Measurements from ENCODE around the gene DAO.

Gene DAO

GRCh38 chr12:108905725-108906124 lies 25.8 kb downstream of the DAO start:
- DNase-seq (ENCODE audit: low read depth): peak; percentile 74
- TF ChIP-seq POLR2A (IDR thresholded peaks at IDR 0.05; ENCODE audit: extremely low read depth, insufficient read length) (no peak), MYC (IDR thresholded peaks at IDR 0.05; ENCODE audit: low read depth, low read length) (no peak)
- TF ChIP-seq, protein P1, sequence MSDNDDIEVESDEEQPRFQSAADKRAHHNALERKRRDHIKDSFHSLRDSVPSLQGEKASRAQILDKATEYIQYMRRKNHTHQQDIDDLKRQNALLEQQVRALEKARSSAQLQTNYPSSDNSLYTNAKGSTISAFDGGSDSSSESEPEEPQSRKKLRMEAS (IDR thresholded peaks at IDR 0.05; ENCODE audit: low read depth, low read length): no peak
- TF ChIP-seq, protein P2, sequence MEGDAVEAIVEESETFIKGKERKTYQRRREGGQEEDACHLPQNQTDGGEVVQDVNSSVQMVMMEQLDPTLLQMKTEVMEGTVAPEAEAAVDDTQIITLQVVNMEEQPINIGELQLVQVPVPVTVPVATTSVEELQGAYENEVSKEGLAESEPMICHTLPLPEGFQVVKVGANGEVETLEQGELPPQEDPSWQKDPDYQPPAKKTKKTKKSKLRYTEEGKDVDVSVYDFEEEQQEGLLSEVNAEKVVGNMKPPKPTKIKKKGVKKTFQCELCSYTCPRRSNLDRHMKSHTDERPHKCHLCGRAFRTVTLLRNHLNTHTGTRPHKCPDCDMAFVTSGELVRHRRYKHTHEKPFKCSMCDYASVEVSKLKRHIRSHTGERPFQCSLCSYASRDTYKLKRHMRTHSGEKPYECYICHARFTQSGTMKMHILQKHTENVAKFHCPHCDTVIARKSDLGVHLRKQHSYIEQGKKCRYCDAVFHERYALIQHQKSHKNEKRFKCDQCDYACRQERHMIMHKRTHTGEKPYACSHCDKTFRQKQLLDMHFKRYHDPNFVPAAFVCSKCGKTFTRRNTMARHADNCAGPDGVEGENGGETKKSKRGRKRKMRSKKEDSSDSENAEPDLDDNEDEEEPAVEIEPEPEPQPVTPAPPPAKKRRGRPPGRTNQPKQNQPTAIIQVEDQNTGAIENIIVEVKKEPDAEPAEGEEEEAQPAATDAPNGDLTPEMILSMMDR (IDR thresholded peaks at IDR 0.05; ENCODE audit: low read depth, low read length): no peak

GRCh38 chr12:108906971-108907370 lies 27.1 kb downstream of the DAO start:
- no peak for DNase-seq (ENCODE audit: low read depth)

More at GRCh38 chr12:108905725-108906124, 25.8 kb downstream of the DAO start:
- no peak overlapping the region for H3K4me3 ChIP-seq (ENCODE audit: low read depth, low read length)

DNA sequence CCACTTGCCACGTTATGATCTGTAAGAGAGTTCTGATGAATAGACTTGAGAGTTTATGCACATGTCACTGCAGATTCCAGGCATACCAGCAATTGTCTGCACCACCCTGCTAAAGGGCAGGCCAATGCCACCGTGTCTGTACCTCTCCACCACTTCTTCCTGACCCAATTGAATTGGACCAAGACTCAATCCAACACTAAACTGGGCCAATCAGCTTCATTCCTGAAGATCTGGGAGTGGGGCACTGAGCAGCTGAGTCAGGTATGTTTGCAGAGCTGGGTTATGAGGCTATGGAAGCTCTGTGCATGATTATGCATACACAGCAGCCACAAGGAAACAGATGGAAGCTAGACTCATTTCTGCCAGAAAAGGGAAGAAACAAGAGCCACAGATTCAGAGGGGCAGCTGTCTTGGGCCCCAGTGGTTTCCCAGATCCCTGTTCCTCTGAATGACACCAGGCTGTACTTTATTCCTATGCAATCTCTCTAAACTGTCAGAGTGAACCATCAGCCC lies 28.0 kb downstream of the DAO start:
- peak; percentile 53 for DNase-seq (ENCODE audit: low read depth)

More at GRCh38 chr12:108906971-108907370, 27.1 kb downstream of the DAO start:
- no peak overlapping the region for H3K4me3 ChIP-seq (ENCODE audit: low read depth, low read length)
- no peak for TF ChIP-seq MYC (IDR thresholded peaks at IDR 0.05; ENCODE audit: low read depth, low read length)
- TF ChIP-seq, protein P1 (IDR thresholded peaks at IDR 0.05; ENCODE audit: low read depth, low read length): no peak
- TF ChIP-seq POLR2A (IDR thresholded peaks at IDR 0.05; ENCODE audit: extremely low read depth, insufficient read length): no peak
- TF ChIP-seq, protein P2 (IDR thresholded peaks at IDR 0.05; ENCODE audit: low read depth, low read length): no peak

DNA sequence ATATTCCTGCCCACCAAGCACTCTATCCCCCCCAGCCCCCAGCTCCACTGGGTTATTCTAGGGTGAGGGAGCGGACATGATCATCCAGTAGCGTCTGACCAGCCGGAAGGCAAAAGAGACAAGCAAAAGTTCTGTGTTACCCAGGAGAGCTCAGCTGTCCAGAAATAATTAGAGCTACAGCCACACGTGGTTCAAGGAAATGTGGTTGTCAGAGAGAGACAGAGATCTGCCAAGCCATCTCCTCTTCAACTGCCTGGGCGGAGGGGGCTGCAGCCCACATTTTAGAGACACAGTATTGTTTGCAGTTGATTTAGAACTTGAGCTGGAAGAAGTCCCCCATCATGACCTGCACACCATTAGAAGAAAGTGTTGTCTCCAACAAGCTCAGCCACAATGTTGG lies 30.4 kb downstream of the DAO start:
- no peak for DNase-seq (ENCODE audit: low read depth)
- no peak overlapping the region for H3K4me3 ChIP-seq (ENCODE audit: low read depth, low read length)
- TF ChIP-seq, protein P2 (IDR thresholded peaks at IDR 0.05; ENCODE audit: low read depth, low read length): no peak
- TF ChIP-seq, protein P1 (IDR thresholded peaks at IDR 0.05; ENCODE audit: low read depth, low read length): no peak
- TF ChIP-seq POLR2A (IDR thresholded peaks at IDR 0.05; ENCODE audit: extremely low read depth, insufficient read length) (no peak), MYC (IDR thresholded peaks at IDR 0.05; ENCODE audit: low read depth, low read length) (no peak)

More for the DNA sequence above, 28.0 kb downstream of the DAO start:
- no peak overlapping the region for H3K4me3 ChIP-seq (ENCODE audit: low read depth, low read length)
- TF ChIP-seq, protein P2 (IDR thresholded peaks at IDR 0.05; ENCODE audit: low read depth, low read length): no peak
- TF ChIP-seq POLR2A (IDR thresholded peaks at IDR 0.05; ENCODE audit: extremely low read depth, insufficient read length) (no peak), MYC (IDR thresholded peaks at IDR 0.05; ENCODE audit: low read depth, low read length) (no peak)
- TF ChIP-seq, protein P1 (IDR thresholded peaks at IDR 0.05; ENCODE audit: low read depth, low read length): no peak

DNA sequence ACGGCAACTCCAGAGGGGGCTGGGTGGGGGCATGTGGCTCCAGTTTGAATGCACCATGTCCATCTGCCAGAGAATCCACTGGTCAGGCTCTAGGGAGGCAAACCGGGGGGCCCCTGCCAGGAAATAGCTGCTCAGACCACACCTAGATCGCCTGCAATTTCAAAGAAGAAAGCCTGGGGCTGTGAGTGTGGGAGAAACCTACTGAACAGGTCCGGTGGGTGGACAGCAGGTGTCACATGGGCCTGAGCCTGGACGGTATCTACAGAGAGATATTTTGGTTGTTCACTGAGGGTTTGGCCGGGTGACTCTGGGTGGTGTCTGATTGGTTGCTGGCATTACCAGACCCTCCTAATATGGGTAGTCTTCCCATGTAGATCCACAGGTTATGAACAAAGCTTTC lies 32.0 kb downstream of the DAO start:
- TF ChIP-seq MYC (IDR thresholded peaks at IDR 0.05; ENCODE audit: low read depth, low read length) (no peak), POLR2A (IDR thresholded peaks at IDR 0.05; ENCODE audit: extremely low read depth, insufficient read length) (no peak)
- TF ChIP-seq, protein P2 (IDR thresholded peaks at IDR 0.05; ENCODE audit: low read depth, low read length): no peak
- TF ChIP-seq, protein P1 (IDR thresholded peaks at IDR 0.05; ENCODE audit: low read depth, low read length): no peak
- no peak for DNase-seq (ENCODE audit: low read depth)
- H3K4me3 ChIP-seq (ENCODE audit: low read depth, low read length): no peak overlapping the region
